Transverse colon (tissue), 4 donors: ENCODE results near the gene KIAA0232. TPM values are rescaled to one million over a fixed set of nuclear protein-coding genes. Genes with fewer than 3 reads are reported as not detected.

Experiments used
- DNase-seq: peaks from one replicate; pipeline ENCODE4 v3.0.0-alpha.2; 2019
- H3K27ac ChIP-seq, 4 donors: fragments of 200-600 bp; sonication (generic); 2 replicates each; pipeline ENCODE4 v1.5.1; 2016 to 2018; ENCODE audit warnings: inconsistent platforms in 4 of 4
- H3K27me3 ChIP-seq: fragments of 200-600 bp; sonication (generic); 2 replicates; pipeline ENCODE4 v1.5.1; 2017; ENCODE audit warnings: inconsistent platforms
- H3K36me3 ChIP-seq, 4 donors: fragments of 200-600 bp; sonication (generic); 2 replicates each; pipeline ENCODE4 v1.5.1; 2017 to 2019; ENCODE audit warnings: inconsistent platforms in 4 of 4
- H3K4me1 ChIP-seq, 4 donors: fragments of 200-600 bp; sonication (generic); 2 replicates each; pipeline ENCODE4 v1.5.1; 2017 to 2020; ENCODE audit warnings: inconsistent platforms in 4 of 4
- H3K4me3 ChIP-seq, 4 donors: fragments of 200-600 bp; sonication (generic); 1 replicate in 1 of 4; 2 replicates in 3 of 4; pipeline versions ENCODE4 v1.5.1 to v1.6.1; 2017 to 2019; ENCODE audit warnings: inconsistent platforms in 4 of 4
- H3K9me3 ChIP-seq, 2 donors: fragments of 200-600 bp; sonication (generic); 2 replicates each; pipeline ENCODE4 v1.5.1; 2017 to 2019; ENCODE audit warnings: inconsistent platforms in 2 of 2
- CTCF ChIP-seq, 5 experiments: fragments of 200-600 bp in 3 of 5; fragments of 450-650 bp in 2 of 5; sonication (generic) in 3 of 5; IDR thresholded peaks; 1 replicate in 2 of 5; 2 replicates in 3 of 5; pipeline ENCODE4 v1.5.1; 2016 to 2017; ENCODE audit warnings: antibody characterized with exemption in 5 of 5, inconsistent platforms in 3 of 5, mild to moderate bottlenecking in 2 of 5, moderate library complexity in 1 of 5
- EP300 ChIP-seq: sonication (generic); formaldehyde crosslinking; IDR thresholded peaks from one replicate; pipeline ENCODE4 v1.6.1; 2017; ENCODE audit warnings: antibody characterized with exemption, low read depth
- POLR2A ChIP-seq: fragments of 450-650 bp; IDR thresholded peaks from one replicate; pipeline ENCODE4 v1.6.1; 2016; ENCODE audit warnings: antibody characterized with exemption, mild to moderate bottlenecking, moderate library complexity
- POLR2AphosphoS5 ChIP-seq, 3 donors: sonication (generic); formaldehyde crosslinking; IDR thresholded peaks; one replicate each; pipeline ENCODE4 v1.6.1; 2016; ENCODE audit warnings: antibody characterized with exemption in 3 of 3
- WGBS, 2 donors: methylation state at CpG; one replicate each; pipeline ENCODE4 v1.1.5; 2018; ENCODE audit warnings: low coverage in 1 of 2; 5-methylcytosine and 5-hydroxymethylcytosine counted together
- in situ Hi-C, 4 donors: fragments of 200-750 bp; cut with MboI; loops; one replicate each; pipeline versions ENCODE4 v1.15.0 to v1.15.1; 2017; ENCODE audit warnings: low sequenced_read_pairs in 3 of 4, low pct_ligation_motif_present in 1 of 4, low pct_unique_long_range_greater_than_20kb in 1 of 4
- intact Hi-C: fragments of 100-400 bp; cut with DNase I; formaldehyde crosslinking; loops from one replicate; pipeline ENCODE4 v1.15.1; 2023; ENCODE audit warnings: low total_unique reads
- total RNA-seq, 4 donors: library from RNA; depleted of rRNA; stranded (reverse); fragments of >200 nt; gene quantifications; one replicate each; pipeline ENCODE4 v1.1.0, GENCODE V29; 2016

The KIAA0232 gene
- total RNA-seq, 4 donors from 2014 or later: 17.9 to 83.4 (median 43.0) TPM

GRCh38 chr4:6739920-6740319 is 42.6 kb upstream of the KIAA0232 start:
- intact Hi-C loops: no loop called here
- no peaks in the 10 kb centered on the region for H3K27me3 ChIP-seq
- H3K36me3 ChIP-seq: no peaks in the 10 kb centered on the region
- WGBS, 2 donors: 92 to 94% methylated on average over 2 to 4 of the region's 4 CpGs
- no peaks in the 10 kb centered on the region for H3K4me1 ChIP-seq
- H3K27ac ChIP-seq: no peak overlapping the region
- DNase-seq: no peak
- no peak for TF ChIP-seq EP300
- no peak for TF ChIP-seq POLR2AphosphoS5 (IDR thresholded peaks at IDR 0.05)
- no peak for TF ChIP-seq POLR2A
- no peak for TF ChIP-seq CTCF (IDR thresholded peaks at IDR 0.05)
- no peak overlapping the region for H3K4me3 ChIP-seq
- in situ Hi-C loops: loop anchor here in 2 of 4 donors (5.0 to 25.0 kb wide), 3 partner anchors 125 to 322 kb away; partner anchors contain the start of gene GRPEL1 (in 1 of the 2)
- no peaks in the 10 kb centered on the region for H3K9me3 ChIP-seq

GRCh38 chr4:6740347-6740746 is 42.2 kb upstream of the KIAA0232 start:
- Histone ChIP-seq H3K36me3 (no peaks in the 10 kb centered on the region), H3K27ac (no peak overlapping the region), H3K9me3 (no peaks in the 10 kb centered on the region), H3K4me3 (no peak overlapping the region), H3K27me3 (no peaks in the 10 kb centered on the region), H3K4me1 (no peaks in the 10 kb centered on the region)
- WGBS, 2 donors: 88% methylated on average over 8 of the region's 8 CpGs; no CpG with 5 or more reads in 1 of the 2 donors
- DNase-seq: no peak
- no peak for TF ChIP-seq EP300
- TF ChIP-seq POLR2AphosphoS5 (IDR thresholded peaks at IDR 0.05): no peak
- no peak for TF ChIP-seq POLR2A
- TF ChIP-seq CTCF (IDR thresholded peaks at IDR 0.05): no peak
- intact Hi-C loops: no loop called here
- in situ Hi-C loops: loop anchor here in 1 of 4 donors (25.0 kb wide), 1 partner anchor 322 kb away; the partner anchor contains the start of gene GRPEL1

GRCh38 chr4:6742507-6742906 is 40.0 kb upstream of the KIAA0232 start:
- WGBS, 2 donors: 59 to 72% methylated on average over 2 of the region's 2 CpGs
- H3K27ac ChIP-seq: no peak overlapping the region
- H3K27me3 ChIP-seq: no peaks in the 10 kb centered on the region
- H3K4me1 ChIP-seq: peaks cover 0 to 17% (median 11%) of the 10 kb centered on the region in 4 donors
- no peaks in the 10 kb centered on the region for H3K9me3 ChIP-seq
- no peak overlapping the region for H3K4me3 ChIP-seq
- no peak for DNase-seq
- TF ChIP-seq POLR2A (no peak), POLR2AphosphoS5 (IDR thresholded peaks at IDR 0.05) (no peak), EP300 (no peak), CTCF (IDR thresholded peaks at IDR 0.05) (no peak)
- intact Hi-C loops: no loop called here
- H3K36me3 ChIP-seq: no peaks in the 10 kb centered on the region
- in situ Hi-C loops: loop anchor here in 1 of 4 donors (25.0 kb wide), 1 partner anchor 320 kb away; the partner anchor contains the start of gene GRPEL1

- no peak for TF ChIP-seq POLR2A
- peaks cover 2 to 22% (median 15%) of the 10 kb centered on the region in 4 donors for H3K4me1 ChIP-seq
- intact Hi-C loops (no loop called here), in situ Hi-C loops (loop anchor here in 1 of 4 donors (25.0 kb wide), 1 partner anchor 319 kb away; the partner anchor contains the start of gene GRPEL1)
- WGBS, 2 donors: 67 to 75% methylated on average over 2 to 11 of the region's 11 CpGs
- no peak for DNase-seq
- no peaks in the 10 kb centered on the region for H3K27me3 ChIP-seq
- H3K36me3 ChIP-seq: no peaks in the 10 kb centered on the region
- no peak overlapping the region for H3K4me3 ChIP-seq
- no peak overlapping the region for H3K27ac ChIP-seq
- H3K9me3 ChIP-seq: no peaks in the 10 kb centered on the region
Measured at GRCh38 chr4:6742989-6743388, 39.5 kb upstream of the KIAA0232 start.
